H9 (cell line): Measurements from ENCODE around the gene TMOD1. TPM values are rescaled to one million over a fixed set of nuclear protein-coding genes. Genes with fewer than 3 reads are reported as not detected.

Experiments
- DNase-seq: peaks from one replicate; pipeline ENCODE4 v3.0.0-alpha.2; 2017
- H2AFZ ChIP-seq: one replicate; pipeline ENCODE4 v1.6.1; 2013; ENCODE audit warnings: mild to moderate bottlenecking, low read length, control low read depth, moderate library complexity
- H2AK5ac ChIP-seq: 2 replicates; pipeline ENCODE4 v1.6.1; 2013; ENCODE audit warnings: low read length, control low read depth, mixed read lengths; ENCODE audit not compliant: insufficient read length
- H2BK120ac ChIP-seq: one replicate; pipeline ENCODE4 v1.6.1; 2013; ENCODE audit warnings: low read depth, mild to moderate bottlenecking, low read length, control low read depth, inconsistent platforms; ENCODE audit not compliant: poor library complexity, severe bottlenecking
- H2BK12ac ChIP-seq: 2 replicates; pipeline ENCODE4 v1.6.1; 2013; ENCODE audit warnings: low read length, control low read depth, mixed read lengths, low read depth; ENCODE audit not compliant: insufficient read length
- H2BK15ac ChIP-seq: 2 replicates; pipeline ENCODE4 v1.6.1; 2013; ENCODE audit warnings: low read depth, low read length, control low read depth
- H2BK20ac ChIP-seq: one replicate; pipeline ENCODE4 v1.6.1; 2013; ENCODE audit warnings: low read depth, mild to moderate bottlenecking, low read length, control low read depth, inconsistent platforms; ENCODE audit not compliant: poor library complexity, severe bottlenecking
- H2BK5ac ChIP-seq: 2 replicates; pipeline ENCODE4 v1.6.1; 2013; ENCODE audit warnings: low read length, control low read depth, mixed read lengths; ENCODE audit not compliant: insufficient read length
- H3K14ac ChIP-seq: 2 replicates; pipeline ENCODE4 v1.6.1; 2013; ENCODE audit warnings: low read length, control low read depth; ENCODE audit not compliant: insufficient read depth
- H3K18ac ChIP-seq: 2 replicates; pipeline ENCODE4 v1.6.1; 2013; ENCODE audit warnings: low read depth, mild to moderate bottlenecking, mixed read lengths, low read length, control low read depth; ENCODE audit not compliant: insufficient read length
- H3K23ac ChIP-seq: 2 replicates; pipeline ENCODE4 v1.6.1; 2013; ENCODE audit warnings: low read length, control low read depth, mixed read lengths, low read depth; ENCODE audit not compliant: insufficient read length
- H3K23me2 ChIP-seq: 2 replicates; pipeline ENCODE4 v1.6.1; 2013; ENCODE audit warnings: low read depth, mild to moderate bottlenecking, mixed read lengths, low read length, control low read depth; ENCODE audit not compliant: insufficient read length, poor library complexity, severe bottlenecking
- H3K27ac ChIP-seq: 2 replicates; pipeline ENCODE4 v1.5.1; 2013; ENCODE audit warnings: low read length, control low read depth, mixed read lengths, low read depth; ENCODE audit not compliant: insufficient read length
- H3K27me3 ChIP-seq: 2 replicates; pipeline ENCODE4 v1.6.1; 2013; ENCODE audit warnings: low read length, control low read depth, inconsistent platforms; ENCODE audit not compliant: insufficient read depth
- H3K4ac ChIP-seq: 2 replicates; pipeline ENCODE4 v1.6.1; 2013; ENCODE audit warnings: low read depth, mild to moderate bottlenecking, control low read depth, inconsistent platforms, low read length, moderate library complexity
- H3K4me1 ChIP-seq: 2 replicates; pipeline ENCODE4 v1.6.1; 2013; ENCODE audit warnings: low read length, control low read depth, inconsistent platforms; ENCODE audit not compliant: insufficient read depth
- H3K4me2 ChIP-seq: 2 replicates; pipeline ENCODE4 v1.6.1; 2013; ENCODE audit warnings: low read length, control low read depth, mixed read lengths; ENCODE audit not compliant: insufficient read length, insufficient read depth
- H3K56ac ChIP-seq: 2 replicates; pipeline ENCODE4 v1.6.1; 2013; ENCODE audit warnings: low read depth, mild to moderate bottlenecking, mixed read lengths, low read length, control low read depth; ENCODE audit not compliant: insufficient read length
- H3K79me1 ChIP-seq: 2 replicates; pipeline ENCODE4 v1.6.1; 2013; ENCODE audit warnings: low read depth, mild to moderate bottlenecking, moderate library complexity, low read length, control low read depth, inconsistent platforms; ENCODE audit not compliant: insufficient read depth, poor library complexity, severe bottlenecking
- H3K79me2 ChIP-seq: 2 replicates; pipeline ENCODE4 v1.6.1; 2013; ENCODE audit warnings: low read length, control low read depth, inconsistent platforms; ENCODE audit not compliant: insufficient read depth
- H3K9ac ChIP-seq: 2 replicates; pipeline ENCODE4 v1.6.1; 2013; ENCODE audit warnings: low read length, control low read depth, mixed read lengths; ENCODE audit not compliant: insufficient read length; ENCODE audit errors: extremely low read depth
- H3K9me3 ChIP-seq: one replicate; pipeline ENCODE4 v1.6.1; 2013; ENCODE audit warnings: low read depth, low read length, inconsistent platforms; ENCODE audit not compliant: control insufficient read depth
- H3T11ph ChIP-seq: one replicate; pipeline ENCODE4 v1.6.1; 2013; ENCODE audit warnings: mild to moderate bottlenecking, low read length, control low read depth, inconsistent platforms
- H4K20me1 ChIP-seq: one replicate; pipeline ENCODE4 v1.6.1; 2013; ENCODE audit not compliant: control insufficient read depth, insufficient read length, insufficient read depth
- H4K5ac ChIP-seq: 2 replicates; pipeline ENCODE4 v1.6.1; 2013; ENCODE audit warnings: low read depth, mild to moderate bottlenecking, mixed read lengths, low read length, control low read depth; ENCODE audit not compliant: insufficient read length
- H4K8ac ChIP-seq: replicated peaks from 2 replicates; pipeline ENCODE4 v1.6.1; 2013; ENCODE audit warnings: low read length, control low read depth, mixed read lengths, low read depth; ENCODE audit not compliant: insufficient read length
- H4K91ac ChIP-seq: 2 replicates; pipeline ENCODE4 v1.6.1; 2013; ENCODE audit warnings: low read depth, mild to moderate bottlenecking, moderate library complexity, mixed read lengths, low read length, control low read depth; ENCODE audit not compliant: insufficient read length
- H3K27ac Mint-ChIP-seq, 3 experiments: 2 replicates in 2 of 3; 3 replicates in 1 of 3; pipeline ENCODE4 v1.8.0; 2020 to 2021; ENCODE audit warnings: mixed read lengths in 3 of 3, mild to moderate bottlenecking in 1 of 3, moderate library complexity in 1 of 3
- H3K27me3 Mint-ChIP-seq: 2 replicates; pipeline ENCODE4 v1.8.0; 2021; ENCODE audit warnings: low read depth, mild to moderate bottlenecking, moderate library complexity, mixed read lengths
- H3K36me3 Mint-ChIP-seq, 3 experiments: 2 replicates in 2 of 3; 3 replicates in 1 of 3; pipeline ENCODE4 v1.8.0; 2020 to 2021; ENCODE audit warnings: low read depth in 3 of 3, mixed read lengths in 3 of 3; ENCODE audit not compliant: insufficient read depth in 1 of 3
- H3K4me1 Mint-ChIP-seq, 2 experiments: 2 replicates each; pipeline ENCODE4 v1.8.0; 2020; ENCODE audit warnings: mixed read lengths in 2 of 2
- H3K4me3 Mint-ChIP-seq, 2 experiments: 2 replicates in 1 of 2; 3 replicates in 1 of 2; pipeline ENCODE4 v1.8.0; 2020 to 2021; ENCODE audit warnings: mild to moderate bottlenecking in 2 of 2, mixed read lengths in 2 of 2, moderate library complexity in 1 of 2
- H3K9me3 Mint-ChIP-seq, 2 experiments: 2 replicates in 1 of 2; 3 replicates in 1 of 2; pipeline ENCODE4 v1.8.0; 2020; ENCODE audit warnings: mild to moderate bottlenecking in 2 of 2, mixed read lengths in 2 of 2, moderate library complexity in 1 of 2
- WGBS: extraction: QIAGEN DNeasy Blood & Tissue Kit; methylation state at CpG from one replicate; pipeline ENCODE4 v1.1.7; 2013; ENCODE audit warnings: missing lambda C conversion rate, low lambda C conversion rate, mixed read lengths; ENCODE audit not compliant: insufficient read length; ENCODE audit errors: extremely low coverage; 5-methylcytosine and 5-hydroxymethylcytosine counted together
- total RNA-seq: library from RNA; stranded (reverse); gene quantifications from 2 replicates; pipeline ENCODE4 v1.2.1, GENCODE V29; 2021
- TF ChIP-seq, protein P1 (sequence below): fragments of 200-600 bp; sonication (generic); conservative IDR thresholded peaks from 3 replicates; pipeline ENCODE4 v1.8.0; 2021; ENCODE audit warnings: antibody characterized with exemption, mild to moderate bottlenecking

Gene TMOD1
- total RNA-seq, 1 experiment from 2014 or later, result 0.98 TPM

DNA sequence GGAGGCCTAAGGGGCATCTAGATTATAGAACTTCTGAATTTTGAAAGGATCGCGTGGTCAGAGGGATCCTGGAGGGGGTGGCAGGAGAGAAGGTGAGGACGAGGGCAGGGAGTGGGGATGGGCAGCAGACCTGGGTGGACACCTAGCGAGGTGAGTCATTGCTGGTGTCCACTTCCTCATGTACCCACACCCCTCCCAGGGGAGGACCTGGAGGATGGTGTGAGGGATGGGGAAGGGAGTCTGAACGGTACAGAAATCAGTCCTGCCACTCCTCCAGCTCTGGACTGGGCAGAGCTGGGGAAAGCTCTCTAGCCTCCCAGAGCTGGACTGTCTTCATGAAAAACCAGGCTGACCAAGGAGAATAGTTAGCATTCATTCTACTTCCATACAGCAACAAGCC, 46.9 kb downstream of the TMOD1 start:
- H3K14ac ChIP-seq, result no peak overlapping the region
- H3K9me3 Mint-ChIP-seq, result no peaks in the 10 kb centered on the region

More for the DNA sequence above, 46.9 kb downstream of the TMOD1 start:
- no peak overlapping the region for H3K27ac Mint-ChIP-seq
- no peak overlapping the region for H2BK12ac ChIP-seq
- H4K20me1 ChIP-seq, result no peaks in the 10 kb centered on the region
- H3K23me2 ChIP-seq, result no peaks in the 10 kb centered on the region
- H4K5ac ChIP-seq, result no peak overlapping the region
- no peaks in the 10 kb centered on the region for H3K36me3 Mint-ChIP-seq
- H3K9ac ChIP-seq, result no peak overlapping the region
- H4K8ac ChIP-seq, result no peak overlapping the region
- no peaks in the 10 kb centered on the region for H3K9me3 ChIP-seq
- no peaks in the 10 kb centered on the region; the same call in 1 of the 2 replicates for H3K27me3 Mint-ChIP-seq
- H2AFZ ChIP-seq, result no peak overlapping the region
- H3K4ac ChIP-seq, result no peak overlapping the region
- H3K56ac ChIP-seq, result no peak overlapping the region
- no peak for DNase-seq
- H2BK20ac ChIP-seq, result no peak overlapping the region
- H3K23ac ChIP-seq, result no peak overlapping the region
- no peak overlapping the region for H3K27ac ChIP-seq
- no peak overlapping the region; a peak in 1 of 5 replicates for H3K4me3 Mint-ChIP-seq
- H3K4me1 ChIP-seq, result peaks cover 3% of the 10 kb centered on the region; the same call in 1 of the 2 replicates
- H2AK5ac ChIP-seq, result no peak overlapping the region
- no peak overlapping the region for H2BK5ac ChIP-seq
- H2BK15ac ChIP-seq, result no peak overlapping the region
- no peak overlapping the region for H3T11ph ChIP-seq
- no peaks in the 10 kb centered on the region for H3K27me3 ChIP-seq
- no CpG with 5 or more reads among the region's 5 CpGs for WGBS
- H4K91ac ChIP-seq, result no peak overlapping the region
- no peak overlapping the region for H3K18ac ChIP-seq
- no peak overlapping the region for H2BK120ac ChIP-seq
- TF ChIP-seq, protein P1, sequence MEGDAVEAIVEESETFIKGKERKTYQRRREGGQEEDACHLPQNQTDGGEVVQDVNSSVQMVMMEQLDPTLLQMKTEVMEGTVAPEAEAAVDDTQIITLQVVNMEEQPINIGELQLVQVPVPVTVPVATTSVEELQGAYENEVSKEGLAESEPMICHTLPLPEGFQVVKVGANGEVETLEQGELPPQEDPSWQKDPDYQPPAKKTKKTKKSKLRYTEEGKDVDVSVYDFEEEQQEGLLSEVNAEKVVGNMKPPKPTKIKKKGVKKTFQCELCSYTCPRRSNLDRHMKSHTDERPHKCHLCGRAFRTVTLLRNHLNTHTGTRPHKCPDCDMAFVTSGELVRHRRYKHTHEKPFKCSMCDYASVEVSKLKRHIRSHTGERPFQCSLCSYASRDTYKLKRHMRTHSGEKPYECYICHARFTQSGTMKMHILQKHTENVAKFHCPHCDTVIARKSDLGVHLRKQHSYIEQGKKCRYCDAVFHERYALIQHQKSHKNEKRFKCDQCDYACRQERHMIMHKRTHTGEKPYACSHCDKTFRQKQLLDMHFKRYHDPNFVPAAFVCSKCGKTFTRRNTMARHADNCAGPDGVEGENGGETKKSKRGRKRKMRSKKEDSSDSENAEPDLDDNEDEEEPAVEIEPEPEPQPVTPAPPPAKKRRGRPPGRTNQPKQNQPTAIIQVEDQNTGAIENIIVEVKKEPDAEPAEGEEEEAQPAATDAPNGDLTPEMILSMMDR, result no peak
- no peaks in the 10 kb centered on the region for H3K79me1 ChIP-seq
- H3K79me2 ChIP-seq, result no peaks in the 10 kb centered on the region
- peaks cover 7 to 11% of the 10 kb centered on the region in 2 experiments for H3K4me1 Mint-ChIP-seq
- no peak overlapping the region for H3K4me2 ChIP-seq
